NCI-H2196 treated with DMSO at 0.1 percent for 48 hours (cell line): ENCODE data around the gene PNMA8C.
"Not testable (repeated sequence)": the region's sequence is repeated elsewhere in the genome, so short reads cannot be mapped to it uniquely, and the experiment has no call there.

ENCODE experiments used
- DNase-seq: peaks from one replicate; lab custom pipeline; 2025; ENCODE audit not compliant: unreplicated experiment; lab: John Stamatoyannopoulos, UW

PNMA8C gene

DNA sequence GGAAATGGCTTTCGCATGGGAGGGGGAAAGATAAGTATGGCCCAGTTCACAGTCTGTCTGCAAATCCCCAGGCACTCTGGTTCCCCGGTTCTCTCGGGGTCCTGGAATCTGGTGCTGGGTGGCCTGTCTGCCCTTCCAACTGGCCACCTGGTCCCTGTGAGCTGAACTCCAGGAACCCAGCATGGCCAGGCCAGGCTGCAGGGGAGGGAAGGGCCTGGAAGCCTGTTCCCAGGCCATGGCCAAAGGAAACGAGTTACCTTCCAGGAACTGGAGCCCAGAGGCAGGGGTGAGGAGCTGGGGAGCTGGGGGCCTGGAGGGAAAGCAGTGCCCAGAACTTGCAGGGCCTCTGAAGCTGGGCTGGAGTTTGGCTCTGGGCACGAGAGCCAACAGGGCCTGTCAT, 19.1 kb upstream of the PNMA8C start:
- no peak for DNase-seq

GRCh38 chr19:46447006-46447405, 18.3 kb upstream of the PNMA8C start:
- no peak for DNase-seq

GRCh38 chr19:46446021-46446420, 17.3 kb upstream of the PNMA8C start:
- no peak for DNase-seq

GRCh38 chr19:46442808-46443450, 14.2 kb upstream of the PNMA8C start:
- DNase-seq = no peak

DNA sequence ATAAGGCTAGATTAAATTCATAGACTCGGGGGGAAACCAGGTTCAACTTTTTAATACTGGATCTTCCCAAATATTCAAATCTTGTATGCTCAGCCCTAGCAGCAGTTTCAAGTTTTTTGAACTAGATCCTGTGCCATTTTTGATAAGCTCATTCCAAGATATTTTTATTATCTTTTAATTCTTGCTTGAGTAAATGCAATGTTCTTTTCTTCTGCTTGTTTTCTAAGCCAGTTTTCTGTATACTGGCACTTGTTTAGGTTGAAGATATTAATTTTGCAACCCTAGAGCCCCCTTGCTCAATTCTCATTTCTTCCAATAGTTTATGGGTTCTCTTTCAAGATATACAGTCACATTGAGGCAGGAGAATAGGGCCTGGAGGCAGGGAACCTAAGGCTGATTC, 13.1 kb upstream of the PNMA8C start:
- no peak for DNase-seq

- not testable (repeated sequence) for DNase-seq
These were observed 7.0 kb upstream of the PNMA8C start for GRCh38 chr19:46435689-46436088.

DNA sequence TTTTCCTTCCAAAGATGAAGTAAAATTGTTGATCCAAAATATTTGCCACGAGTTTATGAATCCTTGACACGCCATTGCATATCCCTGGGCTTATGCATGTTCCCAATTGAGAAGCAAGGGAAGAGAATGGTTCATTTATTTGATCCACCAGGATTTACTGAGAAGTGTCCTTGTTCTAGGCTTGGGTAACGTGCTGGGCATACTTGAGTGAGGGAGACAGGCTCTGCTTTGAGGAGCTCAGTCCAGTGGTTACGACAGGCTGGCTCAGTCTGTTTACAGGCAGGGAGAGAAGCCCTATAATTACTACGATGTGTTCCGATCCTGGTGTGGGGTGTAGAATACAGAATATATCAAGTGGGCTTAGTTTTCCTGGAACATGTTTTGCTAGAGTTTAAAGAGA, 6.3 kb upstream of the PNMA8C start:
- no peak for DNase-seq

GRCh38 chr19:46433470-46433869, 4.7 kb upstream of the PNMA8C start:
- DNase-seq = not testable (repeated sequence)

DNA sequence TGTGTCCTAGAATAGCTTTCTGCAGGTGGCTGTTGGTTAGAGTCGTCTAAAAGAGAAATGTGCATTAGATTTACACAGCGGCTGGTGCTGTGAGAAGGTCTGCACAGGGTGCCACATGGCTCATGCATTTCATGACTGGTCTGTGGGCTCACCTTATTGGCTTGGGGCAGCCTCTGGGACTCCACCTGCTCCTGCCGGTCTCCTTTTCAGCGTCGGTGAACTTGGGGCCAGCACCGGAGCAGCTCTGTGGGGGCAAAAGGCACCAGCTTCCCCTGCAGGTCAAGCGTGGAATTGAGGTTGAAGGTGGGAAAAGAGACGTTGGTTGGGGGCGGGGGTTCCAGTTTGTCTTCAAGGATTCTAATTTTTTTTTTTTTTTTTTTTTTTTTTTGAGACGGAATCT, 3.1 kb upstream of the PNMA8C start:
- no peak for DNase-seq

DNA sequence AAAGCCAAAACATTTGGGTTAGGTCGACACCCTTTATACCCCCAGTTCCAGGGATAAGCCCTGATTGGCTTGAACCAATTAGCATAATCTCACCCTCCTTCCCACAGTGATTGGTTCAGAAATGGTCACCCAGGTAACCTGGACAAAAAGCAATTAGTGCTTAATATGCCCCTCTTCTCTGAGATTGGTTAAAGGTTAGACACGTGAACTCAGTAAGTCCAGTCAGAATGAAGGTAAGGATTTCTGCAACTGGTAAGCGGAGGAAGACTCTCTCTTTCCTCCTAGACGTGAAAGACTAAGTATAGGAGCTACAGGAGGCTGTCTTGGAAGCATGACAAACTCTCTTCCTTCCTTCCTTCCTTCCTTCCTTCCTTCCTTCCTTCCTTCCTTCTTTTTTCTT, 1.3 kb upstream of the PNMA8C start:
- DNase-seq = no peak

DNA sequence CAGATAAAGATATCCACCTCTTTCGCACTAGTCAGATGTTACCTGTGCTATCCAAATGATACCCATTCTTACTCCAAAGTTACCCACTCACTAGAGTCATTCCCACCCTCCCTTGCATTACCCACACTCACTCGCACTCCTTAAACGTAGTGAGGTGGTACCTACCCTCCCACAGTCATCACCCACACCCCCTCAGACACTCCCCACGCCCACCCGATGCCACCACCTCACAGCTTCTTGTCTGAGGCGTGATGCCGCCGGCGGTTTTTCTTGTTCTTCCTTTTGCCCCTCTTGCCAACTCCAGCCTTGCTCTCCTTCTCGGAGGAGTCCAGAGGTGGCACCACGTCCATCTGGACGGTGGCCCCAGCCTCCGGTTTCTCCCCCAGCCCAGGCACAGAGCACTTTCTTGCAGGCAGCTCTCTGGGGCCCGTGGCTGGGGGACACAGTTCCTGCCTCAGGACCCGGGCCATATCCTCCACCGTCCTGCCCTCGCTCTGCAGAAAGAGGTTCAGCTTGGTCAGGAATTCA, 1.2 kb downstream of the PNMA8C start:
- no peak for DNase-seq

DNA sequence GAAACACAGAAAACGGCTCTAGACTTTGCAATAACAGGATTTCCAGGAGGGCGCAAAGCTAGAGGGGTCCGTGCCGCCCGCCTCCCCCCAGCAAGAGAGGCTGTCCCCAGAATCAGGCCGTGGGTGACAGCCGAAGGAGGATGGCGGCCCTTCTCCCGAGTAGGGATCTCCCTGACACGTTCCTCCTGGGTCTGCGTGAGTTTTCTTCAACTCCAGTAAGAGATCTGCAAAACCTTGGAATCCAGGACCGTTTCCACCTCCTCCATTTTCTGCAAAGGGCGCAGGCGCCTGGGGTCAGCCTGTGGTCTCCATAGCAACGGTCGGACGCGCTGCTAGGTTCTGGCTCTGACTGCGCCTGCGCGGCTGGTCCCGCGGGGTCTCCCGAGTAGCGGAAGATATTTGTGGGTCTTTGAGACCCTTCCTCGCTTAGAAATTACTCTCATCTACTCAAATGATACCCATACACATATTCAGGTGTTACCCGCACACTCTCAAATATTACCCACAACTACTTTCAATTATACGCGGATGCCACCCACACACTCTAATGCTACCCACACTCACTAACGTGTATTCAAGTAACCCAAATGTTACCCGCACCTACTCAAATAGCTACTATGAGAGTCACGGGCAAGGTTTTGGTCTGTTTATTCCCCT, 2.1 kb downstream of the PNMA8C start:
- DNase-seq = peak; percentile 46

- DNase-seq = no peak
These were observed 2.7 kb downstream of the PNMA8C start for GRCh38 chr19:46426035-46426505.

- DNase-seq = no peak
These were observed 5.5 kb downstream of the PNMA8C start for GRCh38 chr19:46423188-46423587.

DNA sequence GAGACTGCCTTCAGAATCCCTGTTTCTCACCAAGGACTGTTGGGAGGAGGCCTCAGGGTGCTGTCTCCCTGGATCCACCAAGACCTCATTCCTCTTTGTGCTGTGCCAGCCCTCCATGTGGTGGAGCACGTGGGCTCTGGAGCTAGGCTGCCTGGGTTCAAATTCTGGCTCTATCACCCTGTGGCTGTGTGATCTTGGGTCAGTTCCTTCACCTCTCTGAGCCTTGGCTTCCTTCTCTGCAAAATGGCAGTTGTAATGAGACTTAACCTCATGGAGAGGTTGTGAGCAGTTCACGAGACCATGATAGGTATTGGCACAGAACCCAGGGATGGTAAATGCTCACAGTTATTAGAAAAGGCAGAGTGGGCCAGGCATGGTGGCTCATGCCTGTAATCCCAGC, 6.4 kb downstream of the PNMA8C start:
- DNase-seq = no peak

DNA sequence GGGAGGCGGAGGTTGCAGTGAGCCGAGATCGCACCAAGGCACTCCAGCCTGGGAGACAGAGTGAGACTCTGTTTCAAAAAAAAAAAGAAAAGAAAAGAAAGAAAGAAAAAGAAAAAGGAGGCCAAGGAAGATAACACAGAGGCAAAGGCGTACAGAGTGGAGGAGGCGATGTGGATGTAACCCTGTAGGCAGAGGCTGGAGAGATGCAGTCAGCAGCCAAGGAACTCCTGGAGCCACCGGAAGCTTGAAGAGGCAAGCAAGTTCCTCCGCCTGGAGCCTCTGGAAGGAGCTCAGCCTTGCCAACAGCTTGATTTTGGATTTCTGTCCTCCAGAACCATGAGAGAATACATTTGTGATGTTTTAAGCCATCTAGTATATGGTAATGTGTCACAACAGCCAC, 8.7 kb downstream of the PNMA8C start:
- DNase-seq = no peak

GRCh38 chr19:46415804-46416709, 12.7 kb downstream of the PNMA8C start:
- peak; percentile 78 for DNase-seq

- not testable (repeated sequence) for DNase-seq
These were observed 13.8 kb downstream of the PNMA8C start for GRCh38 chr19:46414899-46415298.

DNA sequence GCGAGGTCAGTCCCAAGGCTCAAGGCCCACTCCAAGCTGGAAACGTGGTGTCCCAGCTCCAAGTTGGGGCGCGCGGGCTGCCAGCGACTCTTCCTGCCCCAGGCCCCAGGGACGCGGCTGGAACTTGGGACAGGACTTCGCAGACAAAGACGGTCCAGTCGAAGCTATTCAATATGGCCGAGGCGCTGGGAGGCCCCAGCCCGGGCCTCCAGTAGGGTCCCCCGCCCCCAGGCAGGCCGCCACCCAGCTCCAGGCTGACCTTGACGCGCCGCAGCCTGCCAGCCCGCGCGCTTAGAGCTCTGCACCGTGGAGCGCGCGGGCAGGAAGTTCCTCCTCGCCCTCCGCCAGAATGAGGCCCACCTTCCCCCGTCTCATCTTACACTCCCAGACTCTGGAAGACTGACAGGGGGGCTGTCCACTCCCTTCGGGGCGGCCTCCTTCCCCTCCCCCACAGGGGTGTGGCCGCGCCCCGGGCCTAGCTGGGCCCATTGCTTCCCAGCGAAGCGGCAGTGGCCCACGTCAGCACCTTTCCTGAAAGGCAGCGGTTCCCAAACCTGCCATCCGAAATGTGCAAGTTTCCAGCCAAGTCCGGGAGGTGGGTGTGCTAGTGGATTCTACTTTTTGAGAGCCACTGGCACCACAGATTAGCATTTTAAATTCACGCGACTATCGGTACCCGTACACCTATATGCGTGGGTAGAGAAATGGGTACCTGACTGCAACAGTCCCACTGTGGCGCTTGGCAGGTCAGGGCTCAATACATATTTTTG, 15.3 kb downstream of the PNMA8C start, which contains the start of gene CCDC8:
CCDC8 (minus strand) TSS at position 303 of the 770 bp plus-strand sequence. CDS start 754 bp downstream, outside the sequence.
- no peak for DNase-seq

DNA sequence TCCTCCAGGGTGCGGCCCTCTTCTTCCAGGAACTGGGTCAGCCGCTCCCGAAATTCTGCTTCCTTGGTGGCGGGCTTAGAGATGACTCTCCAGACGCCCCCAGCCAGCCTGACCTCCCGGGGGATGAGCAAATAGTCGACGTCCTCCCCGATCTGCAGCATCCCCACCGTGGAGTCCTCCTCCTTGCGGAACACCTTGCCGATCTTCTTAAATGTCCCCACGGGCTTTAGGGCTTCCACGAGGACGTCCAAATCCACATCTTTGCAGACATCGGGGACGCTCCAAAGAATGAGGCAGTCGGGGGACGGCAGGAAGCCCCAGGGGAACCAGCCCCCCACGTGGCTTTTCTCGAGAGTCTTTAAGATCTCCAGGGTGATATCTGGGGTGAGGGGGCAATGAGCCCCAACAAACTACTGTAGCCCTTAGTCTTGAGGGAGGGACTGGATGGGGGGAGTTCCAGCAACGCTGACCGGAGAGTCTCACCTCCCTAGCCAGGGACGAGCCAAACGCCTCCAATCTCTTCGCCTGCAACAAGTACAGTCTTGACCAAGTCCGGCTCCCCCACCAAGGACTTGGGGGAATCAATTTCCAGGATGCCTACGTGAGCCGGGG, 16.0 kb downstream of the PNMA8C start:
- DNase-seq = no peak
